Neural cell (in vitro differentiated cells): ENCODE data around the gene PRRT2.

Experiments used
- EP300 ChIP-seq: fragments of 450-650 bp; conservative IDR thresholded peaks from 2 replicates; pipeline ENCODE4 v1.6.1; 2014; ENCODE audit warnings: antibody characterized with exemption, mild to moderate bottlenecking, moderate library complexity; ENCODE audit not compliant: poor library complexity, severe bottlenecking
- EZH2 ChIP-seq: fragments of 200-600, 300-800 bp; shearing (Covaris generic), sonication (generic); IDR thresholded peaks from 2 replicates; pipeline ENCODE4 v1.6.1; 2014; ENCODE audit warnings: antibody characterized with exemption, low read length, borderline replicate concordance, mild to moderate bottlenecking; ENCODE audit not compliant: insufficient read depth, poor library complexity, severe bottlenecking
- MXI1 ChIP-seq: fragments of 450-650 bp; conservative IDR thresholded peaks from 2 replicates; pipeline ENCODE4 v1.6.1; 2014; ENCODE audit warnings: antibody characterized with exemption, mild to moderate bottlenecking; ENCODE audit not compliant: poor library complexity, severe bottlenecking
- POLR2AphosphoS5 ChIP-seq: IDR thresholded peaks from 2 replicates; pipeline ENCODE4 v1.6.1; 2012
- RAD21 ChIP-seq: fragments of 450-650 bp; conservative IDR thresholded peaks from 2 replicates; pipeline ENCODE4 v1.6.1; 2014; ENCODE audit warnings: antibody characterized with exemption, mild to moderate bottlenecking, moderate library complexity
- REST ChIP-seq: IDR thresholded peaks from 2 replicates; pipeline ENCODE4 v1.6.1; 2012; ENCODE audit warnings: borderline replicate concordance
- SMC3 ChIP-seq: fragments of 450-650 bp; conservative IDR thresholded peaks from 2 replicates; pipeline ENCODE4 v1.6.1; 2014; ENCODE audit warnings: antibody characterized with exemption, mild to moderate bottlenecking, moderate library complexity; ENCODE audit not compliant: poor library complexity
- TAF1 ChIP-seq: IDR thresholded peaks from 2 replicates; pipeline ENCODE4 v1.6.1; 2012; ENCODE audit warnings: low read depth
- TF ChIP-seq, protein P1 (sequence below): fragments of 450-650 bp; IDR thresholded peaks from 2 replicates; pipeline ENCODE4 v1.5.1; 2014; ENCODE audit warnings: antibody characterized with exemption, mild to moderate bottlenecking, moderate library complexity; ENCODE audit not compliant: poor library complexity, severe bottlenecking

DNA sequence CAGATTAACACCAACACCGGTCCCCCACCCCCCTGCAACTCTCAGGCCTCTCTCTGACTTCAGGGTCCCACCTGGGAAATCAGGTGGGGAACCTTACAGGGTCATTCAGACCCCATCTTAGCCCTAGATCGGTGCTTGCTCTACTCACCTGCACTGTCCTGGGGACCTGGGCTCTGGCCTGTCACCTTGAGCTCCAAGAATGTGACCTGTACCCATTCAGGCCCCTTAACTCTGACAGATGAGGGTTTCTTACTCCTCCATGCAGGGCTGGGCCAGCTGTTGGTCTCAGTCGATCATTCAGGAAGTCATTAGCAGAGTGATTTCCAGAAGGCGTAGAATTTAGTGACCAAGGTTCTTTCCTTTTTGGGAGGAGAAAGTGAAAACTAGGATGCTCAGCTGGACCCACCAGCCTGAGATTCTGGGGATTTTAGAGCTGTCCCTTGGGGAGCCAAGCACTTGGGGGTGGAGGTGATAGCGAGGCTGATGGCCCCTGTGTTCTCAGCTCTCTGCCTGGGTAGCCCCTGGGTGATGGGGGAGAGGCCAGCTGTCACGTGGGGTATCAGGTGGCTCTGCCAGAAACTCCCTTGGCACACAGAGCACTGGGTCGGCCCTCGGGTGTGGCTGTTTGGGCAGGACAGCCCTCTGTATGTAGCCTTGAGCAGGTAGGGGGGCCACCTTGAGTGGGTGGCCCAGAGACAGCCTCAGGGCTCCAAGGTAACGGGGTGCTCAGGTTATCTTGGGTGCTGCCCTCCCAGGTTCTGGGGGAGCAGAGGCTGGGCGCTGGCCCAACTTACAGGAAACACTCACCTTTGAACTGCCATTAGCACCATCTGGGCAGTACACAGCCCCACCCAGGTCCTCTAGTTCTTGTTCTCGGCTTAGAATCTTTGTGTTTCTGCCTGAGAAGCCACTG, 9.0 kb downstream of the PRRT2 start:
- TF ChIP-seq, protein P1, sequence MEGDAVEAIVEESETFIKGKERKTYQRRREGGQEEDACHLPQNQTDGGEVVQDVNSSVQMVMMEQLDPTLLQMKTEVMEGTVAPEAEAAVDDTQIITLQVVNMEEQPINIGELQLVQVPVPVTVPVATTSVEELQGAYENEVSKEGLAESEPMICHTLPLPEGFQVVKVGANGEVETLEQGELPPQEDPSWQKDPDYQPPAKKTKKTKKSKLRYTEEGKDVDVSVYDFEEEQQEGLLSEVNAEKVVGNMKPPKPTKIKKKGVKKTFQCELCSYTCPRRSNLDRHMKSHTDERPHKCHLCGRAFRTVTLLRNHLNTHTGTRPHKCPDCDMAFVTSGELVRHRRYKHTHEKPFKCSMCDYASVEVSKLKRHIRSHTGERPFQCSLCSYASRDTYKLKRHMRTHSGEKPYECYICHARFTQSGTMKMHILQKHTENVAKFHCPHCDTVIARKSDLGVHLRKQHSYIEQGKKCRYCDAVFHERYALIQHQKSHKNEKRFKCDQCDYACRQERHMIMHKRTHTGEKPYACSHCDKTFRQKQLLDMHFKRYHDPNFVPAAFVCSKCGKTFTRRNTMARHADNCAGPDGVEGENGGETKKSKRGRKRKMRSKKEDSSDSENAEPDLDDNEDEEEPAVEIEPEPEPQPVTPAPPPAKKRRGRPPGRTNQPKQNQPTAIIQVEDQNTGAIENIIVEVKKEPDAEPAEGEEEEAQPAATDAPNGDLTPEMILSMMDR: no peak
- TF ChIP-seq POLR2AphosphoS5: no peak
- no peak for TF ChIP-seq EP300
- no peak for TF ChIP-seq RAD21
- no peak for TF ChIP-seq MXI1
- no peak for TF ChIP-seq TAF1
- TF ChIP-seq EZH2: no peak
- no peak for TF ChIP-seq REST
- TF ChIP-seq SMC3: no peak
